Kidney (tissue), 14 donors: ENCODE measurements around the gene RGS6. TPM values are rescaled to one million over a fixed set of nuclear protein-coding genes. Genes with fewer than 3 reads are reported as not detected.

Experiments
- DNase-seq, 5 donors: peaks; one replicate each; pipeline ENCODE4 v3.0.0-alpha.2; 2013 to 2020
- FAIRE-seq: peaks from 2 replicates; lab custom pipeline; 2012; peaks lifted over from hg19 to GRCh38; lab: Jason Lieb, UNC
- H3K27ac ChIP-seq, 2 donors: one replicate each; pipeline ENCODE4 v1.7.0; 2013; ENCODE audit warnings: low read depth in 2 of 2, low read length in 2 of 2, inconsistent platforms in 1 of 2
- H3K27me3 ChIP-seq: one replicate; pipeline ENCODE4 v1.7.1; 2013; ENCODE audit warnings: low read length, inconsistent platforms; ENCODE audit not compliant: control insufficient read depth, insufficient read depth
- H3K36me3 ChIP-seq, 3 donors: one replicate each; pipeline versions ENCODE4 v1.7.0 to v1.7.1; 2013; ENCODE audit warnings: low read length in 3 of 3, control low read depth in 1 of 3, inconsistent platforms in 1 of 3; ENCODE audit not compliant: insufficient read depth in 3 of 3, control insufficient read depth in 2 of 3
- H3K4me1 ChIP-seq, 3 donors: one replicate each; pipeline versions ENCODE4 v1.7.0 to v1.7.1; 2013; ENCODE audit warnings: low read length in 3 of 3, inconsistent platforms in 1 of 3, low read depth in 1 of 3; ENCODE audit not compliant: control insufficient read depth in 2 of 3, insufficient read depth in 2 of 3
- H3K4me3 ChIP-seq, 3 donors: one replicate each; pipeline versions ENCODE4 v1.7.0 to v1.8.1; 2013; ENCODE audit warnings: low read length in 3 of 3, control low read depth in 1 of 3, inconsistent platforms in 1 of 3
- H3K9ac ChIP-seq, 3 donors: one replicate each; pipeline versions ENCODE4 v1.7.0 to v1.7.1; 2013; ENCODE audit warnings: low read length in 3 of 3, control low read depth in 1 of 3, inconsistent platforms in 1 of 3
- H3K9me3 ChIP-seq, 3 donors: one replicate each; pipeline versions ENCODE4 v1.7.0 to v1.7.1; 2013; ENCODE audit warnings: low read length in 3 of 3, control low read depth in 1 of 3, inconsistent platforms in 1 of 3; ENCODE audit not compliant: control insufficient read depth in 2 of 3, insufficient read depth in 1 of 3
- CTCF ChIP-seq: IDR thresholded peaks from 3 replicates; pipeline ENCODE4 v1.5.1; 2012; ENCODE audit warnings: mild to moderate bottlenecking, moderate library complexity, borderline replicate concordance; ENCODE audit not compliant: insufficient read depth; ENCODE audit errors: extremely low read depth
- intact Hi-C: fragments of 100-400 bp; cut with DNase I; formaldehyde crosslinking; loops from one replicate; pipeline ENCODE4 v1.11.1; 2022
- polyA plus RNA-seq: library from polyadenylated mRNA; stranded (reverse); fragments of 350-450 nt; fragmentation: Illumina TruSeq; extraction: RNeasy Lipid Tissue Mini Kit (QIAGEN cat#74804); gene quantifications from one replicate; pipeline ENCODE4 v1.2.3, GENCODE V29; 2014; ENCODE audit warnings: low read depth, low replicate concordance; ENCODE audit not compliant: insufficient read depth
- total RNA-seq: library from RNA; stranded (reverse); fragmentation: NEBNext Ultra II Directional; extraction: Animal tissue kit (Norgen Biotek cat#: 25700); gene quantifications from one replicate; pipeline ENCODE4 v1.2.1, GENCODE V29; 2021
- donor health status: control.
- donor health status: control.
- donor health status: control.
- donor health status: control.
- donor health status: control.
- donor health status: DM: yes; HTN: yes; CAD: no.
- donor health status: Normal renal cell carcinoma (clear cell type).

Gene RGS6
- total and polyA plus RNA-seq, 2 donors from 2014 or later: 1.1 to 1.4 TPM

- intact Hi-C loops: no loop called here
- no peak for FAIRE-seq
Observed at GRCh38 chr14:71995741-71996140, 63.5 kb downstream of the RGS6 start.

GRCh38 chr14:71996610-71997009 lies 64.4 kb downstream of the RGS6 start:
- DNase-seq (no peak), FAIRE-seq (no peak)
- Histone ChIP-seq H3K9me3 (no peaks in the 10 kb centered on the region), H3K9ac (no peak overlapping the region), H3K36me3 (no peaks in the 10 kb centered on the region), H3K27me3 (no peaks in the 10 kb centered on the region), H3K4me1 (no peaks in the 10 kb centered on the region), H3K4me3 (no peak overlapping the region), H3K27ac (no peak overlapping the region)
- intact Hi-C loops: no loop called here
- no peak for TF ChIP-seq CTCF

More at GRCh38 chr14:71995741-71996140, 63.5 kb downstream of the RGS6 start:
- Histone ChIP-seq H3K4me1 (no peaks in the 10 kb centered on the region), H3K4me3 (no peak overlapping the region), H3K36me3 (no peaks in the 10 kb centered on the region), H3K27me3 (no peaks in the 10 kb centered on the region), H3K9ac (no peak overlapping the region), H3K9me3 (no peaks in the 10 kb centered on the region), H3K27ac (no peak overlapping the region)
- no peak for DNase-seq
- TF ChIP-seq CTCF: no peak

- DNase-seq (peak in 1 of 5 donors; percentile 75), FAIRE-seq (no peak)
- TF ChIP-seq CTCF: no peak
- Histone ChIP-seq H3K9me3 (no peaks in the 10 kb centered on the region), H3K9ac (no peak overlapping the region), H3K36me3 (no peaks in the 10 kb centered on the region), H3K27ac (no peak overlapping the region), H3K4me1 (peaks cover 0 to 5% (median 0%) of the 10 kb centered on the region in 3 donors), H3K27me3 (no peaks in the 10 kb centered on the region), H3K4me3 (peak overlapping the region in 1 of 3 donors; percentile 10)
- intact Hi-C loops: no loop called here
Observed at GRCh38 chr14:72000907-72001306, 68.7 kb downstream of the RGS6 start.

- H3K4me1 ChIP-seq: peaks cover 0 to 5% (median 0%) of the 10 kb centered on the region in 3 donors
Observed at GRCh38 chr14:72002731-72003130, 70.5 kb downstream of the RGS6 start.

More at GRCh38 chr14:72002731-72003130, 70.5 kb downstream of the RGS6 start:
- FAIRE-seq (no peak), DNase-seq (no peak)
- intact Hi-C loops: no loop called here
- Histone ChIP-seq H3K9me3 (no peaks in the 10 kb centered on the region), H3K4me3 (no peak overlapping the region), H3K36me3 (no peaks in the 10 kb centered on the region), H3K9ac (no peak overlapping the region), H3K27ac (no peak overlapping the region), H3K27me3 (no peaks in the 10 kb centered on the region)
- no peak for TF ChIP-seq CTCF
